BLaER1 treated with 17β-estradiol and CSF1 and Interleukin-3, amounts not matched to agents 10 nM and 100 nM (cell line): ENCODE measurements around the gene ZNF154.

Experiments
- H3K27ac ChIP-seq, 11 experiments: shearing (Covaris generic); formaldehyde crosslinking; 2 replicates each; pipeline ENCODE4 v1.8.1; 2022
- H3K27me3 ChIP-seq, 11 experiments: shearing (Covaris generic); formaldehyde crosslinking; 2 replicates each; pipeline ENCODE4 v1.8.1; 2022
- H3K36me3 ChIP-seq, 11 experiments: shearing (Covaris generic); formaldehyde crosslinking; 2 replicates each; pipeline ENCODE4 v1.8.1; 2022
- H3K4me1 ChIP-seq, 10 experiments: shearing (Covaris generic); formaldehyde crosslinking; 2 replicates each; pipeline ENCODE4 v1.8.1; 2022
- H3K4me2 ChIP-seq, 11 experiments: shearing (Covaris generic); formaldehyde crosslinking; 2 replicates each; pipeline ENCODE4 v1.8.1; 2022
- H3K4me3 ChIP-seq, 10 experiments: shearing (Covaris generic); formaldehyde crosslinking; 2 replicates each; pipeline ENCODE4 v1.8.1; 2022
- H3K9ac ChIP-seq, 11 experiments: shearing (Covaris generic); formaldehyde crosslinking; 2 replicates each; pipeline ENCODE4 v1.8.1; 2022
- H3K9me3 ChIP-seq, 11 experiments: shearing (Covaris generic); formaldehyde crosslinking; replicated peaks in 1 of 11; 2 replicates each; pipeline ENCODE4 v1.8.1; 2022
- H4K20me1 ChIP-seq, 11 experiments: shearing (Covaris generic); formaldehyde crosslinking; 2 replicates each; pipeline ENCODE4 v1.8.1; 2022
- Cebpa-rat ChIP-seq, 11 experiments: shearing (Covaris generic); IDR thresholded peaks; 2 replicates each; pipeline ENCODE4 v1.8.1; 2022

ZNF154 gene

GRCh38 chr19:57667228-57667627 lies 41.8 kb downstream of the ZNF154 start:
- Histone ChIP-seq H4K20me1 (peaks cover 0 to 6% (median 0%) of the 10 kb centered on the region in 11 experiments; a peak in 1 of 22 replicates), H3K27ac (no peak overlapping the region), H3K4me2 (no peak overlapping the region), H3K9me3 (no peaks in the 10 kb centered on the region), H3K4me3 (no peak overlapping the region), H3K9ac (no peak overlapping the region), H3K4me1 (peaks cover 4 to 15% (median 11%) of the 10 kb centered on the region in 10 experiments; a peak in 13 of 20 replicates), H3K27me3 (peaks cover 31 to 46% (median 40%) of the 10 kb centered on the region in 11 experiments), H3K36me3 (no peaks in the 10 kb centered on the region)
- TF ChIP-seq Cebpa-rat (IDR thresholded peaks at IDR 0.05) = no peak

DNA sequence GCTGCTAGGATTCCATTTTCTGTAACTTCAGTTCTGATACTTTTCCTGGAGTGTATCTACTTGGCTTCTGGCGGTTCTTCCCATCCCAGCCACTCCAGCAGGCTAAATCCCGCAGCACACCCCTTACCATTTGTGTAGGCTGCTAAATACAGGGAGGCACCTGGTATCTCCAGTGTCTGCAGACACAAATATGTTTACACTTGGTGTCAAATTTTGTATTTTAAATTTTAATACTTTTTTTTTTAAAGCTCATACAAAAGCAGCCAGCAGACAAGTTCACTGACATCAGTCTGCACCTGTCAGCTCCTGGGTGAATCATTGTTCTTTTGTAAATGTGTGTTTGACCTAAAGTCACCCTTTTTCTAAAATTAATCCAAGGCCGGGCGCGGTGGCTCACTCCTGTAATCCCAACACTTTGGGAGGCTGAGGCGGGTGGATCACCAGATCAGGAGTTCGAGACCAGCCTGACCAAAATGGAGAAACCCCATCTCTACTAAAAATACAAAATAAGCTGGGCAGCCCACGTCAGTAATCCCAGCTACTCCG lies 43.7 kb downstream of the ZNF154 start:
- Histone ChIP-seq H3K4me3 (no peak overlapping the region), H3K27me3 (peaks cover 31 to 46% (median 40%) of the 10 kb centered on the region in 11 experiments), H3K4me1 (peaks cover 4 to 15% (median 11%) of the 10 kb centered on the region in 10 experiments; a peak in 13 of 20 replicates), H3K9ac (no peak overlapping the region), H3K9me3 (no peaks in the 10 kb centered on the region), H3K27ac (no peak overlapping the region), H3K36me3 (no peaks in the 10 kb centered on the region), H3K4me2 (peak overlapping the region in 1 of 11 experiments; percentile 88; a peak in 1 of 22 replicates), H4K20me1 (peaks cover 0 to 6% (median 0%) of the 10 kb centered on the region in 11 experiments; a peak in 1 of 22 replicates)
- TF ChIP-seq Cebpa-rat (IDR thresholded peaks at IDR 0.05) = no peak

DNA sequence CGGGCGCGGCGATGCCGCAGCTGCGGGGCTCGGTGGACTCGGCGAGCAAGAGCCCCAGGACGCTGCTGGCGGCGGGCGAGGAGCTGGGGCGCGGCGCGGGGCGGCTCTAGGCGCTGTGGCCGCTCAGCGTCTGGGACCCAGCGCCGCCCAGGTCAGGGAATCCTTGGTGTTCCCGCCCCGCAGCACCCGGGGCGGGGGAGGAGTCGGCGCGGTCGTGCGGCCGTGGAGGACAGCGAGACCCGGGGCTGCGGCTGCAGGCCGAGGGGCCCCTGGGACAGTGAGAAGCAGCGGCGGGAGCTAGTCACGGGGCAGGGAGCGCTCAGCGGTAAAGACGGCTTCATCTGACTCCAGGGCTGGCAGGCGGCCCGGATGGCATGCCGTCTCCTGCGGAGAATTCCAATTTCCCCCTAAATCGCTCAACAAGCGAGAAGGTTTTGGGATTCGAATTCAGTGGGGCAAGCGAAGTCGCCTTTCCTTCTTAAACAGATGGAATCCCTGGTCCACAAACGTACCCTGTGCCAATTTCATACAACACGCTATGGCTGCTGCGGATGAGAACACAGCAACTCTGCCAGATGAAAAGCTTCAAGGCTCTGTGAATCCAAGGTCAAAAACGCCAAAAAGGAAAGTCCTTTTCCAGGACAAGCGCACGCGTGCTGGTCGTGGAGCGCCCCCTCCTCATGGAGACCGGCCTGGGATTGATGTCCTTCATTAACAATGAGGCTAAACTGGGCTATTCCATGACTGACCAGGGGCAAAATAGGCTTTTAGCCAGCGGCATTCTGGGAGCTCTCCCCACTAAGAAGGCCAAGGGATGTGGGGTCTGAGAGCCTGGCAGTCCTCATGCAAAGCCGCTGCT lies 44.5 kb downstream of the ZNF154 start:
- peaks cover 0 to 6% (median 0%) of the 10 kb centered on the region in 11 experiments; a peak in 1 of 22 replicates for H4K20me1 ChIP-seq

GRCh38 chr19:57656346-57656745 lies 52.7 kb downstream of the ZNF154 start:
- no peak for TF ChIP-seq Cebpa-rat (IDR thresholded peaks at IDR 0.05)
- Histone ChIP-seq H3K27me3 (peaks cover 0 to 6% (median 0%) of the 10 kb centered on the region in 11 experiments; a peak in 2 of 22 replicates), H4K20me1 (no peaks in the 10 kb centered on the region), H3K4me3 (no peak overlapping the region), H3K9ac (no peak overlapping the region), H3K4me2 (no peak overlapping the region), H3K9me3 (peaks cover 33 to 48% (median 38%) of the 10 kb centered on the region in 11 experiments), H3K4me1 (peaks cover 3 to 12% (median 7%) of the 10 kb centered on the region in 10 experiments; a peak in 19 of 20 replicates), H3K36me3 (0 out of 22 replicates have a peak, but pooled peaks cover 0 to 4% (median 0%) of the 10 kb centered on the region in 11 experiments), H3K27ac (no peak overlapping the region)

More for the DNA sequence above, 44.5 kb downstream of the ZNF154 start:
- Histone ChIP-seq H3K9ac (peak overlapping the region; percentile 33 to 77 (median 64); a peak in 20 of 22 replicates), H3K4me2 (peak overlapping the region; percentile 84 to 94 (median 90)), H3K27me3 (peaks cover 31 to 48% (median 40%) of the 10 kb centered on the region in 11 experiments), H3K36me3 (no peaks in the 10 kb centered on the region), H3K27ac (peak overlapping the region in 1 of 11 experiments; percentile 30; a peak in 1 of 22 replicates), H3K4me1 (peaks cover 4 to 15% (median 11%) of the 10 kb centered on the region in 10 experiments; a peak in 13 of 20 replicates), H3K4me3 (peak overlapping the region; percentile 49 to 73 (median 62)), H3K9me3 (no peaks in the 10 kb centered on the region)
- TF ChIP-seq Cebpa-rat (IDR thresholded peaks at IDR 0.05) = no peak

GRCh38 chr19:57655443-57655842 lies 53.6 kb downstream of the ZNF154 start:
- Histone ChIP-seq H3K9me3 (peaks cover 34 to 57% (median 46%) of the 10 kb centered on the region in 11 experiments), H3K4me2 (no peak overlapping the region), H3K27me3 (peaks cover 0 to 3% (median 0%) of the 10 kb centered on the region in 11 experiments; a peak in 2 of 22 replicates), H3K27ac (no peak overlapping the region), H4K20me1 (no peaks in the 10 kb centered on the region), H3K4me3 (no peak overlapping the region), H3K36me3 (0 out of 22 replicates have a peak, but pooled peaks cover 0 to 4% (median 0%) of the 10 kb centered on the region in 11 experiments), H3K4me1 (peaks cover 8 to 21% (median 15%) of the 10 kb centered on the region in 10 experiments; a peak in 19 of 20 replicates), H3K9ac (no peak overlapping the region)
- no peak for TF ChIP-seq Cebpa-rat (IDR thresholded peaks at IDR 0.05)

GRCh38 chr19:57653689-57654088 lies 55.3 kb downstream of the ZNF154 start:
- H3K4me2 ChIP-seq = no peak overlapping the region
- H3K9ac ChIP-seq = no peak overlapping the region
- H3K9me3 ChIP-seq = peaks cover 39 to 73% (median 57%) of the 10 kb centered on the region in 11 experiments
- H3K4me1 ChIP-seq = peaks cover 8 to 21% (median 15%) of the 10 kb centered on the region in 10 experiments; a peak in 19 of 20 replicates
- H4K20me1 ChIP-seq = no peaks in the 10 kb centered on the region
- H3K27ac ChIP-seq = no peak overlapping the region
- H3K27me3 ChIP-seq = no peaks in the 10 kb centered on the region
- 0 out of 22 replicates have a peak, but pooled peaks cover 0 to 4% (median 0%) of the 10 kb centered on the region in 11 experiments for H3K36me3 ChIP-seq
- H3K4me3 ChIP-seq = no peak overlapping the region
- TF ChIP-seq Cebpa-rat (IDR thresholded peaks at IDR 0.05) = no peak

- Histone ChIP-seq H3K9ac (no peak overlapping the region; a peak in 1 of 22 replicates), H3K4me1 (peaks cover 8 to 21% (median 15%) of the 10 kb centered on the region in 10 experiments; a peak in 19 of 20 replicates), H3K9me3 (peaks cover 39 to 78% (median 57%) of the 10 kb centered on the region in 11 experiments), H3K36me3 (peaks cover 0 to 4% (median 0%) of the 10 kb centered on the region in 11 experiments; a peak in 1 of 22 replicates), H3K27ac (peak overlapping the region in 8 of 11 experiments; percentile 10 to 47 (median 34); a peak in 9 of 22 replicates), H3K4me3 (peak overlapping the region in 7 of 10 experiments; percentile 1 to 36 (median 11); a peak in 5 of 20 replicates), H3K4me2 (peak overlapping the region; percentile 44 to 81 (median 70); a peak in 21 of 22 replicates), H4K20me1 (no peaks in the 10 kb centered on the region), H3K27me3 (no peaks in the 10 kb centered on the region)
- no peak for TF ChIP-seq Cebpa-rat (IDR thresholded peaks at IDR 0.05)
Measured at GRCh38 chr19:57651654-57651996, 57.4 kb downstream of the ZNF154 start.

- TF ChIP-seq Cebpa-rat (IDR thresholded peaks at IDR 0.05) = no peak
- H3K27me3 ChIP-seq = no peaks in the 10 kb centered on the region
- no peak overlapping the region for H3K4me3 ChIP-seq
- peaks cover 32 to 56% (median 42%) of the 10 kb centered on the region in 11 experiments for H3K9me3 ChIP-seq
- H3K4me2 ChIP-seq = no peak overlapping the region
- peaks cover 8 to 21% (median 15%) of the 10 kb centered on the region in 10 experiments; a peak in 19 of 20 replicates for H3K4me1 ChIP-seq
- no peak overlapping the region for H3K27ac ChIP-seq
- no peak overlapping the region for H3K9ac ChIP-seq
- H3K36me3 ChIP-seq = peaks cover 1 to 13% (median 6%) of the 10 kb centered on the region in 11 experiments; a peak in 20 of 22 replicates
- H4K20me1 ChIP-seq = no peaks in the 10 kb centered on the region
Measured at GRCh38 chr19:57648331-57649003, 60.5 kb downstream of the ZNF154 start.
